GM12878 (cell line): Measurements from ENCODE around the gene ATF7. TPM values are rescaled to one million over a fixed set of nuclear protein-coding genes. Genes with fewer than 3 reads are reported as not detected.
A peak's percentile ranks its signal among the peaks of the same experiment; 100 is the strongest.

Source experiments
- BHLHE40 ChIP-seq, 2 experiments: fragments of 450-650 bp in 1 of 2; IDR thresholded peaks; 2 replicates each; pipeline ENCODE4 v1.6.1; 2011 to 2017; ENCODE audit warnings: low read depth in 2 of 2, borderline replicate concordance in 1 of 2, improper control_type of control experiment in 1 of 2, low read length in 1 of 2, mild to moderate bottlenecking in 1 of 2
- CBX5 ChIP-seq: sonication (generic); IDR thresholded peaks from 2 replicates; pipeline ENCODE4 v1.6.1; 2016; ENCODE audit warnings: low read depth, moderate library complexity, mild to moderate bottlenecking, inconsistent platforms
- IKZF2 ChIP-seq, 2 experiments: fragments of 450-650 bp; IDR thresholded peaks; 2 replicates each; pipeline ENCODE4 v1.6.1; 2017; ENCODE audit warnings: mild to moderate bottlenecking in 2 of 2, moderate library complexity in 2 of 2
- IRF4 ChIP-seq: IDR thresholded peaks from 2 replicates; pipeline ENCODE4 v1.6.1; 2011; ENCODE audit warnings: low read depth, low read length
- SMC3 ChIP-seq: IDR thresholded peaks from 2 replicates; pipeline ENCODE4 v1.6.1; 2011; ENCODE audit warnings: low read length, improper control_type of control experiment, borderline replicate concordance
- SP1 ChIP-seq: IDR thresholded peaks from one replicate; pipeline ENCODE4 v1.6.1; 2011; ENCODE audit warnings: low read depth, low read length
- TCF7 ChIP-seq: IDR thresholded peaks from 2 replicates; pipeline ENCODE4 v1.6.1; 2014; ENCODE audit warnings: antibody characterized with exemption, borderline replicate concordance
- polyA plus RNA-seq, 11 experiments: library from polyadenylated mRNA; depleted of rRNA in 4 of 11; unstranded in 6 of 11; stranded (reverse) in 5 of 11; fragments of >200 nt; fragmentation: Nextera tagmentation in 4 of 11; fragmentation: Illumina TruSeq in 1 of 11; extraction: Ambion mirVana in 4 of 11; extraction: Trizol in 1 of 11; gene quantifications; 1 replicate in 1 of 11; 2 replicates in 10 of 11; pipeline versions ENCODE4 v1.2.1 to v1.2.3, GENCODE V29; 2011 to 2016; ENCODE audit warnings: inconsistent platforms in 2 of 11, missing spikeins in 2 of 11, low read depth in 1 of 11
- total RNA-seq, 4 experiments: library from RNA; depleted of rRNA in 3 of 4; stranded (reverse); fragments of >200 nt in 3 of 4; fragmentation: Illumina TruSeq in 1 of 4; extraction: Trizol in 1 of 4; gene quantifications; 2 replicates each; pipeline versions ENCODE4 v1.2.1 to v1.2.3, GENCODE V29; 2013 to 2021
- TF ChIP-seq, protein P1 (sequence below): fragments of 450-650 bp; IDR thresholded peaks from 2 replicates; pipeline ENCODE4 v1.6.1; 2017; ENCODE audit warnings: mild to moderate bottlenecking, moderate library complexity
- TF ChIP-seq, protein P2 (sequence below): fragments of 450-650 bp; IDR thresholded peaks from 2 replicates; pipeline ENCODE4 v1.6.1; 2017; ENCODE audit warnings: mild to moderate bottlenecking, moderate library complexity

The ATF7 gene
- total and polyA plus RNA-seq, 10 of the 15 experiments (the other 5 are each of a cell fraction or from before 2014, with no cell fraction given), result 9.1 to 30.7 (median 21.8) TPM

DNA sequence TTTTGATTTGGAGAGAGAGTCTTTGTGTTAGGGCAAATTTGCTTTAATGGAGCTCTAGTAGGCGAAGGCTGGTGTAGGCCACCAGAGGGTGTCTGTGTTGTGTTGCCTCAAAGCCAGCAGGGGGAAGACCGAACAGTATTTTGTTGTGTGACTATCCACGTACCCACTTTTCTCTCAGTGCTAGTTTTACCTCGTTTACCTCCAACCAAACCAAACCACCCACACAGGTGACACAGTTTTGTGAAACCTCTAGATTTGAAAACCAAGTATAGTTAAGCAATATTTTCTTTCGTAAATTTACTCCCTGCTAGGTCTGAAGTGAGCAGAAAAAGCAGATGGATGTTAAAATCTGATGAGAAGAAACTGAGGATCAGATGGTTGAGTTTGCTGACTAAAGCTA is 82.6 kb downstream of the ATF7 start (continued):
- TF ChIP-seq, protein P1, sequence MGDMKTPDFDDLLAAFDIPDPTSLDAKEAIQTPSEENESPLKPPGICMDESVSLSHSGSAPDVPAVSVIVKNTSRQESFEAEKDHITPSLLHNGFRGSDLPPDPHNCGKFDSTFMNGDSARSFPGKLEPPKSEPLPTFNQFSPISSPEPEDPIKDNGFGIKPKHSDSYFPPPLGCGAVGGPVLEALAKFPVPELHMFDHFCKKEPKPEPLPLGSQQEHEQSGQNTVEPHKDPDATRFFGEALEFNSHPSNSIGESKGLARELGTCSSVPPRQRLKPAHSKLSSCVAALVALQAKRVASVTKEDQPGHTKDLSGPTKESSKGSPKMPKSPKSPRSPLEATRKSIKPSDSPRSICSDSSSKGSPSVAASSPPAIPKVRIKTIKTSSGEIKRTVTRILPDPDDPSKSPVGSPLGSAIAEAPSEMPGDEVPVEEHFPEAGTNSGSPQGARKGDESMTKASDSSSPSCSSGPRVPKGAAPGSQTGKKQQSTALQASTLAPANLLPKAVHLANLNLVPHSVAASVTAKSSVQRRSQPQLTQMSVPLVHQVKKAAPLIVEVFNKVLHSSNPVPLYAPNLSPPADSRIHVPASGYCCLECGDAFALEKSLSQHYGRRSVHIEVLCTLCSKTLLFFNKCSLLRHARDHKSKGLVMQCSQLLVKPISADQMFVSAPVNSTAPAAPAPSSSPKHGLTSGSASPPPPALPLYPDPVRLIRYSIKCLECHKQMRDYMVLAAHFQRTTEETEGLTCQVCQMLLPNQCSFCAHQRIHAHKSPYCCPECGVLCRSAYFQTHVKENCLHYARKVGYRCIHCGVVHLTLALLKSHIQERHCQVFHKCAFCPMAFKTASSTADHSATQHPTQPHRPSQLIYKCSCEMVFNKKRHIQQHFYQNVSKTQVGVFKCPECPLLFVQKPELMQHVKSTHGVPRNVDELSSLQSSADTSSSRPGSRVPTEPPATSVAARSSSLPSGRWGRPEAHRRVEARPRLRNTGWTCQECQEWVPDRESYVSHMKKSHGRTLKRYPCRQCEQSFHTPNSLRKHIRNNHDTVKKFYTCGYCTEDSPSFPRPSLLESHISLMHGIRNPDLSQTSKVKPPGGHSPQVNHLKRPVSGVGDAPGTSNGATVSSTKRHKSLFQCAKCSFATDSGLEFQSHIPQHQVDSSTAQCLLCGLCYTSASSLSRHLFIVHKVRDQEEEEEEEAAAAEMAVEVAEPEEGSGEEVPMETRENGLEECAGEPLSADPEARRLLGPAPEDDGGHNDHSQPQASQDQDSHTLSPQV, result 0 out of 2 replicates have a peak, but pooled peaks have one; percentile 81
- TF ChIP-seq SP1 (no peak), BHLHE40 (IDR thresholded peaks at IDR 0.05; ENCODE audit: borderline replicate concordance in 1 of 2, low read depth in 2 of 2, low read length in 1 of 2) (0 out of 4 replicates have a peak, but pooled peaks of 1 of the 2 experiments have one; percentile 34), SMC3 (peak; percentile 97), IKZF2 (IDR thresholded peaks at IDR 0.05) (no peak), IRF4 (0 out of 2 replicates have a peak, but pooled peaks have one; percentile 11), TCF7 (no peak), CBX5 (0 out of 2 replicates have a peak, but pooled peaks have one; percentile 45)
- TF ChIP-seq, protein P2, sequence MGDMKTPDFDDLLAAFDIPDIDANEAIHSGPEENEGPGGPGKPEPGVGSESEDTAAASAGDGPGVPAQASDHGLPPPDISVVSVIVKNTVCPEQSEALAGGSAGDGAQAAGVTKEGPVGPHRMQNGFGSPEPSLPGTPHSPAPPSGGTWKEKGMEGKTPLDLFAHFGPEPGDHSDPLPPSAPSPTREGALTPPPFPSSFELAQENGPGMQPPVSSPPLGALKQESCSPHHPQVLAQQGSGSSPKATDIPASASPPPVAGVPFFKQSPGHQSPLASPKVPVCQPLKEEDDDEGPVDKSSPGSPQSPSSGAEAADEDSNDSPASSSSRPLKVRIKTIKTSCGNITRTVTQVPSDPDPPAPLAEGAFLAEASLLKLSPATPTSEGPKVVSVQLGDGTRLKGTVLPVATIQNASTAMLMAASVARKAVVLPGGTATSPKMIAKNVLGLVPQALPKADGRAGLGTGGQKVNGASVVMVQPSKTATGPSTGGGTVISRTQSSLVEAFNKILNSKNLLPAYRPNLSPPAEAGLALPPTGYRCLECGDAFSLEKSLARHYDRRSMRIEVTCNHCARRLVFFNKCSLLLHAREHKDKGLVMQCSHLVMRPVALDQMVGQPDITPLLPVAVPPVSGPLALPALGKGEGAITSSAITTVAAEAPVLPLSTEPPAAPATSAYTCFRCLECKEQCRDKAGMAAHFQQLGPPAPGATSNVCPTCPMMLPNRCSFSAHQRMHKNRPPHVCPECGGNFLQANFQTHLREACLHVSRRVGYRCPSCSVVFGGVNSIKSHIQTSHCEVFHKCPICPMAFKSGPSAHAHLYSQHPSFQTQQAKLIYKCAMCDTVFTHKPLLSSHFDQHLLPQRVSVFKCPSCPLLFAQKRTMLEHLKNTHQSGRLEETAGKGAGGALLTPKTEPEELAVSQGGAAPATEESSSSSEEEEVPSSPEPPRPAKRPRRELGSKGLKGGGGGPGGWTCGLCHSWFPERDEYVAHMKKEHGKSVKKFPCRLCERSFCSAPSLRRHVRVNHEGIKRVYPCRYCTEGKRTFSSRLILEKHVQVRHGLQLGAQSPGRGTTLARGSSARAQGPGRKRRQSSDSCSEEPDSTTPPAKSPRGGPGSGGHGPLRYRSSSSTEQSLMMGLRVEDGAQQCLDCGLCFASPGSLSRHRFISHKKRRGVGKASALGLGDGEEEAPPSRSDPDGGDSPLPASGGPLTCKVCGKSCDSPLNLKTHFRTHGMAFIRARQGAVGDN, result peak; percentile 62
- TF ChIP-seq, all 136 proteins: peak for 16
